Measurements from ENCODE around the gene ESAM. TPM values are rescaled to one million over a fixed set of nuclear protein-coding genes. Genes with fewer than 3 reads are reported as not detected.
A peak's percentile ranks its signal among the peaks of the same experiment; 100 is the strongest.

Gene ESAM
- total and polyA plus RNA-seq, 10 of the 15 experiments (the other 5 are each of a cell fraction or from before 2014, with no cell fraction given): 2.7 to 43.6 (median 19.5) TPM

GRCh38 chr11:124746621-124747243, 15.4 kb downstream of the ESAM start (continued):
- TF ChIP-seq CEBPZ (IDR thresholded peaks at IDR 0.05; ENCODE audit: low read depth, low read length) (no peak), SMARCA5 (IDR thresholded peaks at IDR 0.05) (0 out of 2 replicates have a peak, but pooled peaks have one; percentile 78), HDAC6 (IDR thresholded peaks at IDR 0.05; ENCODE audit: unreplicated experiment) (no peak), BRCA1 (IDR thresholded peaks at IDR 0.05; ENCODE audit: low read depth, low read length) (no peak), RAD51 (IDR thresholded peaks at IDR 0.05) (no peak), ZNF687 (IDR thresholded peaks at IDR 0.05) (no peak), STAT3 (IDR thresholded peaks at IDR 0.05; ENCODE audit: low read depth, low read length) (no peak), TCF3 (IDR thresholded peaks at IDR 0.05; ENCODE audit: borderline replicate concordance, insufficient read depth, low read depth, low read length) (no peak), TCF12 (IDR thresholded peaks at IDR 0.05; ENCODE audit: low read depth, low read length) (no peak), DPF2 (IDR thresholded peaks at IDR 0.05) (peak; percentile 41), SUPT20H (IDR thresholded peaks at IDR 0.05; ENCODE audit: borderline replicate concordance, control insufficient read depth, low read depth, low read length) (no peak), RCOR1 (conservative IDR thresholded peaks at IDR 0.05; ENCODE audit: low read depth, low read length) (no peak), KLF5 (IDR thresholded peaks at IDR 0.05; ENCODE audit: partially characterized antibody) (no peak), SREBF1 (IDR thresholded peaks at IDR 0.05; ENCODE audit: low read length) (no peak), WRNIP1 (IDR thresholded peaks at IDR 0.05; ENCODE audit: borderline replicate concordance, low read depth, low read length) (no peak), PAX8 (IDR thresholded peaks at IDR 0.05) (no peak), E2F4 (IDR thresholded peaks at IDR 0.05; ENCODE audit: low read depth, low read length) (no peak), NR2F1 (conservative IDR thresholded peaks at IDR 0.05) (no peak), RBBP5 (conservative IDR thresholded peaks at IDR 0.05) (no peak), NR2C1 (IDR thresholded peaks at IDR 0.05) (no peak), NFYB (IDR thresholded peaks at IDR 0.05; ENCODE audit: insufficient read depth, low read depth, low read length) (no peak), NBN (IDR thresholded peaks at IDR 0.05) (peak; percentile 89)

All from GM12878 (cell line).